C4-2B (cell line): ENCODE results near the gene SH2D7.

Source experiments
- ZFX ChIP-seq: fragments of 450-650 bp; IDR thresholded peaks from 2 replicates; pipeline ENCODE4 v1.6.1; 2017
- TF ChIP-seq, protein P1 (sequence below): fragments of 450-650 bp; conservative IDR thresholded peaks from 2 replicates; pipeline ENCODE4 v1.5.1; 2017; ENCODE audit warnings: mild to moderate bottlenecking

DNA sequence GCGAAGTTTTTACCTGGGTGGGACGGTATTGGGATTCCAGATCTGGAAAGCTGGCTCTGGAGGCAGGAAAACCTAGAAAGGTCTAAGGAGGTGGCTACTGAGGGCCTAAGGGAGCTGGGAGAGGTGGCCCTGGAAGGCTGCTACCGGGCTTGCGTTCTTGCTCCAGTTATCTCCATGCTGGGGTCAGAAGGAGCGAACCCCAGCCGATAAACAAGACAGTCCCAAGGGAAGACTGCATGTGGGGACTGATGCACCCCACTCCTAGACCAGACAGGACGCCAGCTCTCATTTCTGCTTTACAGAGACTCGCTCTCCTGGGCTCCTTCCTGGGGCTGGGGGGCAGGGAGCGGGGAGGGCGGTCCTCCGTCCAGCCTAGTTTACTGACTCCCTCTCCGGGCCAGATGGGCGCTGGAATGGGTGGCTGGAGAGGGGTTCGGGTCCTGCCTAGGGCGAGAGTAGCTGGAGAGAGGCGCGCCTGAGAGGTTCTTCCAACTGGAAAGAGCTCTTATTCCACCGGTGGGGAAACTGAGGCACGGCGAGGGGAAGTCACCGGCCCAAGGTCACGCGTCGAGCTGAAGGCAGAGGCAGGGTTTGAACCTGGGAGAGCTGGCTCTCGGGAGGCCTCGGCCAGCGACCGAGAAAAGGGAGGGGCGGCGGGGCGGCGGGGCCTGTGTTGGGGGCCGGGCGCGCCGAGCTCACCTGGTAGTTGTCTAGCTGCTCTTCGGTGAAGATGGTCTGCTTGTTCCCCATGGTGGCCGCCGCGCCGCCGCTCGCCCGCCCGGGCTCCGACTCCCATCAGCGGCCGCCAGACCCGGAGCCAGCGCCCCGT lies 38.3 kb downstream of the SH2D7 start:
- TF ChIP-seq, protein P1, sequence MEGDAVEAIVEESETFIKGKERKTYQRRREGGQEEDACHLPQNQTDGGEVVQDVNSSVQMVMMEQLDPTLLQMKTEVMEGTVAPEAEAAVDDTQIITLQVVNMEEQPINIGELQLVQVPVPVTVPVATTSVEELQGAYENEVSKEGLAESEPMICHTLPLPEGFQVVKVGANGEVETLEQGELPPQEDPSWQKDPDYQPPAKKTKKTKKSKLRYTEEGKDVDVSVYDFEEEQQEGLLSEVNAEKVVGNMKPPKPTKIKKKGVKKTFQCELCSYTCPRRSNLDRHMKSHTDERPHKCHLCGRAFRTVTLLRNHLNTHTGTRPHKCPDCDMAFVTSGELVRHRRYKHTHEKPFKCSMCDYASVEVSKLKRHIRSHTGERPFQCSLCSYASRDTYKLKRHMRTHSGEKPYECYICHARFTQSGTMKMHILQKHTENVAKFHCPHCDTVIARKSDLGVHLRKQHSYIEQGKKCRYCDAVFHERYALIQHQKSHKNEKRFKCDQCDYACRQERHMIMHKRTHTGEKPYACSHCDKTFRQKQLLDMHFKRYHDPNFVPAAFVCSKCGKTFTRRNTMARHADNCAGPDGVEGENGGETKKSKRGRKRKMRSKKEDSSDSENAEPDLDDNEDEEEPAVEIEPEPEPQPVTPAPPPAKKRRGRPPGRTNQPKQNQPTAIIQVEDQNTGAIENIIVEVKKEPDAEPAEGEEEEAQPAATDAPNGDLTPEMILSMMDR, result no peak
- TF ChIP-seq ZFX, result no peak
